ENCODE measurements around the gene AIMP2. TPM values are rescaled to one million over a fixed set of nuclear protein-coding genes. Genes with fewer than 3 reads are reported as not detected.

Gene AIMP2
- polyA plus RNA-seq, 3 donors: 15.7 to 33.5 (median 32.7) TPM

GRCh38 chr7:6022707-6023106 is 13.6 kb downstream of the AIMP2 start:
- no peak for TF ChIP-seq CTCF (IDR thresholded peaks at IDR 0.05)
- Mint-ChIP-seq H3K27ac (peak overlapping the region in 1 of 7 donors; percentile 61), H3K36me3 (peaks cover 64 to 76% of the 10 kb centered on the region in 2 donors), H3K4me3 (no peak overlapping the region), H3K4me1 (peaks cover 27% of the 10 kb centered on the region), H3K9me3 (no peaks in the 10 kb centered on the region), H3K27me3 (ENCODE audit: low read depth in 3 of 3) (peaks cover 0 to 3% (median 0%) of the 10 kb centered on the region in 3 donors)
- Histone ChIP-seq H3K27me3 (ENCODE audit: control insufficient read depth in 2 of 2, insufficient read depth in 2 of 2, low read length in 2 of 2) (no peaks in the 10 kb centered on the region), H4K20me1 (ENCODE audit: insufficient read depth, low read length) (no peaks in the 10 kb centered on the region), H3K36me3 (replicated peaks in 1 of 2; ENCODE audit: control insufficient read depth in 1 of 2, insufficient read depth in 2 of 2, low read length in 2 of 2) (peaks cover 61 to 79% of the 10 kb centered on the region in 2 donors), H3K79me2 (ENCODE audit: insufficient read depth, low read length) (peaks cover 50% of the 10 kb centered on the region), H3K4me1 (ENCODE audit: control insufficient read depth in 1 of 2, insufficient read depth in 2 of 2, low read length in 2 of 2) (peaks cover 31 to 33% of the 10 kb centered on the region in 2 donors), H3K4me2 (replicated peaks; ENCODE audit: extremely low read depth, low read length, poor library complexity, severe bottlenecking) (no peak overlapping the region), H2AFZ (ENCODE audit: insufficient read depth, low read depth, low read length, poor library complexity, severe bottlenecking) (no peak overlapping the region), H3K27ac (ENCODE audit: low read depth in 1 of 2, low read length in 2 of 2) (peak overlapping the region in 1 of 2 donors; percentile 94), H3K9ac (ENCODE audit: insufficient read depth, low read length, poor library complexity, severe bottlenecking) (no peak overlapping the region), H3K9me3 (replicated peaks in 1 of 2; ENCODE audit: control insufficient read depth in 1 of 2, insufficient read depth in 1 of 2, low read length in 2 of 2) (no peaks in the 10 kb centered on the region), H3K4me3 (replicated peaks in 1 of 3; ENCODE audit: low read depth in 2 of 3, low read length in 3 of 3) (no peak overlapping the region)
- DNase-seq: no peak
- intact Hi-C loops (cut with micrococcal nuclease): no loop called here
- WGBS (ENCODE audit: insufficient coverage): no CpG with 5 or more reads among the region's 3 CpGs

- H3K36me3 Mint-ChIP-seq: peaks cover 63 to 76% of the 10 kb centered on the region in 2 donors
Measured at GRCh38 chr7:6023974-6024435, 14.9 kb downstream of the AIMP2 start.

More at GRCh38 chr7:6023974-6024435, 14.9 kb downstream of the AIMP2 start:
- peaks cover 56 to 79% of the 10 kb centered on the region in 2 donors for H3K36me3 ChIP-seq (replicated peaks in 1 of 2; ENCODE audit: control insufficient read depth in 1 of 2, insufficient read depth in 2 of 2, low read length in 2 of 2)
- WGBS (ENCODE audit: insufficient coverage): 61% methylated on average over 6 of the region's 7 CpGs
- Mint-ChIP-seq H3K4me3 (no peak overlapping the region), H3K4me1 (peaks cover 34% of the 10 kb centered on the region), H3K9me3 (no peaks in the 10 kb centered on the region), H3K27ac (peak overlapping the region in 6 of 7 donors; percentile 13 to 88 (median 66)), H3K27me3 (ENCODE audit: low read depth in 3 of 3) (peaks cover 0 to 3% (median 0%) of the 10 kb centered on the region in 3 donors)
- no peak overlapping the region for H3K4me2 ChIP-seq (replicated peaks; ENCODE audit: extremely low read depth, low read length, poor library complexity, severe bottlenecking)
- peaks cover 50% of the 10 kb centered on the region for H3K79me2 ChIP-seq (ENCODE audit: insufficient read depth, low read length)
- H3K27me3 ChIP-seq (ENCODE audit: control insufficient read depth in 2 of 2, insufficient read depth in 2 of 2, low read length in 2 of 2): no peaks in the 10 kb centered on the region
- no peak overlapping the region for H3K4me3 ChIP-seq (replicated peaks in 1 of 3; ENCODE audit: low read depth in 2 of 3, low read length in 3 of 3)
- DNase-seq: no peak
- no peak overlapping the region for H3K9ac ChIP-seq (ENCODE audit: insufficient read depth, low read length, poor library complexity, severe bottlenecking)
- H2AFZ ChIP-seq (ENCODE audit: insufficient read depth, low read depth, low read length, poor library complexity, severe bottlenecking): no peak overlapping the region
- no peaks in the 10 kb centered on the region for H4K20me1 ChIP-seq (ENCODE audit: insufficient read depth, low read length)
- TF ChIP-seq CTCF (IDR thresholded peaks at IDR 0.05): no peak
- peak overlapping the region in 1 of 2 donors; percentile 94 for H3K27ac ChIP-seq (ENCODE audit: low read depth in 1 of 2, low read length in 2 of 2)
- H3K4me1 ChIP-seq (ENCODE audit: control insufficient read depth in 1 of 2, insufficient read depth in 2 of 2, low read length in 2 of 2): peaks cover 33 to 37% of the 10 kb centered on the region in 2 donors
- intact Hi-C loops (cut with micrococcal nuclease): no loop called here
- no peaks in the 10 kb centered on the region for H3K9me3 ChIP-seq (replicated peaks in 1 of 2; ENCODE audit: control insufficient read depth in 1 of 2, insufficient read depth in 1 of 2, low read length in 2 of 2)

Measured in CD14-positive monocyte (primary cell).